DMS 273 treated with DMSO at 0.1 percent for 48 hours (cell line): ENCODE measurements around the gene SRSF11.
"Not testable (repeated sequence)": the region's sequence is repeated elsewhere in the genome, so short reads cannot be mapped to it uniquely, and the experiment has no call there.

ENCODE experiments used
- DNase-seq: peaks from one replicate; lab custom pipeline; 2025; lab: John Stamatoyannopoulos, UW

The SRSF11 gene

GRCh38 chr1:70221238-70222121, at the start of gene SRSF11:
SRSF11 (plus strand) TSS chr1:70221380; CDS start chr1:70221637, 257 bp downstream.
- DNase-seq, result peak; percentile 80

- no peak for DNase-seq
These were observed 49.7 kb upstream of the SRSF11 start for GRCh38 chr1:70171512-70171911.

GRCh38 chr1:70185181-70185580, 36.0 kb upstream of the SRSF11 start:
- DNase-seq, result not testable (repeated sequence)

- DNase-seq, result no peak
These were observed 32.7 kb upstream of the SRSF11 start for GRCh38 chr1:70188522-70188921.

DNA sequence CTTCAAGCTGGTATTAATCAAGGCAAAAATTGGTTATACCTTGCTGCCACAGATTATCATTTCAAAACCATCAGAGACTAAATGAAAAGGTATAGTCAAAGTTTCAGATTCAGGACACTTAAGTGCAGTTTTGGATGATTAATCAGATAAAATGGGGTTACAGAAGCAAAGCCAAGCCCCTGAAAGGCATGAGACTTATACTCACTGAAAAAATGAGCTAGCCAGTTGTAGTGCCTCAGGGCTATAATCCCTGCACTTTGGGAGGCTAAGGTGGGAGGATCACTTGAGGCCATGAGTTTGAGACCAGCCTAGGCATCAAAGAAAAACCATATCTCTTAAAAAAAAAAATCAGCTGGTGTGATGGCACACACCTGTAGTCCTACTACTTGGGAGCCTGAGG, 31.0 kb upstream of the SRSF11 start:
- no peak for DNase-seq

- not testable (repeated sequence) for DNase-seq
These were observed 28.7 kb upstream of the SRSF11 start for GRCh38 chr1:70192446-70192845.

DNA sequence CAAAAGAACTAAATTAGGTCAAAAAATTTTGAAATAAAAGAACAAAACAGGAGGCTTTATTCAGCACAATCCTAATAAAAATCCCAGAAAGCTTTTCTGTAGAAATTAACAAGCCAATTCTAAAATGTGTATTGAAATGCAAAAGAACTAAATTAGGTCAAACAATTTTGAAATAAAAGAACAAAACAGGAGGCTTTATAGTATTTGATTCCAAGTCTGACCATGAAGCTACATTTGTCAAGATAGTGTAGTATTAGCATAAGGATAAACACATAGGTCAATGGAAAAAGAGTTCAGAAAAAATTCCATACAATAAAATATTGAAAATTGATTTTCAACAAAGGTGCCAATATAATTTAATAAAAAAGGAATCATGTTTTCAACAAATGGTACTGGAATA, 26.6 kb upstream of the SRSF11 start:
- no peak for DNase-seq

DNA sequence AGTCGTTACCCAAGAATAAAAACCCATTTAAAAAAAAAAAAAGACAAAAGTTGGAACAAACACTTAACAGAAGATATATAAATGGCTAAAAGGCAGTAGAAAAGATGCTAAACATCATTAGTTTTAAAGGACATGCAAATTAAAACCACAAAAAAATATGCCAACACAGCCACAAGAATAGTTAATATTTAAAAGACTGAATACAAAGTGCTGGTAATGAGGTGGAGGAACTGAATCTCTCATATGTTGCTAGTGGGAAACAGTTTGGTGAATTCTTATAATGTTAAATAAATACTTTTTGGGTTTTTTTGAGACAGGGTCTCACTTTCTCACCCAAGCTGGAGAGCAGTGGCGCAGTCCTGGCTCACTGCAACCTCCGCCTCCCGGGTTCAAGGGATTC, 25.8 kb upstream of the SRSF11 start:
- DNase-seq, result no peak

GRCh38 chr1:70196333-70196732, 24.8 kb upstream of the SRSF11 start:
- DNase-seq, result no peak

DNA sequence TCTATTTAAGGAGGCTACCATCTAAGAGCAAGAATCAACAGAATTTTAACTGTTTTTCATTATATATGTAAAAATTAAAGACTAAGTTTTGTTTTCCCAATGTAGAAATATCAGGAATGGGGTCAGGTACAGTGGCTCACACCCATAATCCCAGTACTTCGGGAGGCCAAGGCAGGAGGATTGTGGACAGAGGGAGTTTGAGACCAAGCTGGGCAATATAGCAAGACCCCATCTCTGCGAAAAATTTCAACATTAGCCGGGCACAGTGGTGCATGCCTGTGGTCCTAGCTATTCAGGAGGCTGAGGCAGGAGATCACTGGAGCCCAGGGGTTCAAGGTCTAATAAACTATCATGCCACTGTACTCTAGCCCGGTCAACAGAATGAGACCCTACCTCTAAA, 21.1 kb upstream of the SRSF11 start:
- DNase-seq, result no peak

DNA sequence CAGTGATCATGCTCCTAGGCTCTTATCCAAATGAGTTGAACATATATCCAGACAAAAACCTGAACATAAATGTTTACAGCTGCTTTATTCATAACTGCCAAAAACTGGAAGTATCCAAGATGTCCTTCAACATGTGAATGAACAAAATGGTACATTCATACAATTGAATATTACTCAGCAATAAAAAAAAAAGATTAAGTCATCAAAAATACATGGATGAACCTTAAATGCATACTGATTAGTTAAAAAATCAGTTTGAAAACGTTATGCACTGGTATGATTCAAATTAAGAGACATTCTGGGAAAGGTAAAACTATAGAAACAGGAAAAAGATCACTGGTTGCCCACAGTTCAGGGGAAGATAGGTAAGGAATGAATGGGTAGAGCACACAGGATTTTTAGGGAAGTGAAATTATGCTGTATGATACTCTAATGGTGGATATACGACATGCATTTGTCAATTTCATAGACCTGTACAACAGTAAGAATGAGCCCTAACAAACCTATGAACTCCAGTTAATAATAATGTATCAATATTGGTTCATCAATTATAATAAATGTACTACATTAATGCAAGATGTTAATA, 18.9 kb upstream of the SRSF11 start:
- DNase-seq, result no peak

- no peak for DNase-seq
These were observed 17.0 kb upstream of the SRSF11 start for GRCh38 chr1:70204139-70204538.

GRCh38 chr1:70204600-70204999, 16.6 kb upstream of the SRSF11 start:
- DNase-seq, result no peak

DNA sequence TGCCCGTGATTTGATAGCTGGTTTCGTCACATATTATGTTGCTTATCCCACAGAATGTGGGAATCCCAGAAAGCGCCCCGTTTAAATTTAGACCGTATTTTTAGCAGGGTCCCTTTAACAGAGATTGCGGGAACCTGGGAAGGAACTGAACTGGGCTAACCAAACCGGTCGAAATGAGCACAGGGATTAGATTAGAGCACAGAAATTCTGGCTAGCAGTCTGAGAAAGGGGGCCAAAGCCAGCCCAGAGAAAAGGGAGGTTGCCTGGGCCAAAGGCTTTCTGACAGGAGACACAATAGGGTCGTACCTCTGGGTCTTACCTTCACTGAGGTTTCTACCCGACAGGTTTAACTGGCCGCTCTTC, 16.1 kb upstream of the SRSF11 start:
- no peak for DNase-seq

- DNase-seq, result peak; percentile 91
These were observed 15.6 kb upstream of the SRSF11 start, which contains the start of gene LRRC40 for GRCh38 chr1:70205434-70206118. LRRC40 (minus strand) TSS chr1:70205579; CDS start chr1:70205540, 39 bp downstream.

DNA sequence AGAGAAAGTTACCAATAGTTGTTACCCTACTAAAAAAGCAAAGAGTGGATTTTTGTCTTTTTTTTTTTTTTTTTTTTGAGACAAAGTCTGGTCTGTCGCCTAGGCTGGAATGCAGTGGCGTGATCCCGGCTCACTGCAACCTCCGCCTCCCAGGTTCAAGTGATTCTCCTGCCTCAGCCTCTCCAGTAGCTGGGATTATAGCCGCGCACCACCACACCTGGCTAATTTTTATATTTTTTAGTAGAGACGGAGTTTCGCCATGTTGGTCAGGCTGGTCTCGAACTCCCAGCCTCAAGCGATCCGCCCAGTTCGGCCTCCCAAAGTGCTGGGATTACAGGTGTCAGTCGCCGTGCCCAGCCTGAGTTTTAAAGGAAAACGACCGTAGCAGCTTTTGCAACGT, 14.3 kb upstream of the SRSF11 start:
- not testable (repeated sequence) for DNase-seq

GRCh38 chr1:70207492-70207891, 13.7 kb upstream of the SRSF11 start:
- DNase-seq, result no peak

DNA sequence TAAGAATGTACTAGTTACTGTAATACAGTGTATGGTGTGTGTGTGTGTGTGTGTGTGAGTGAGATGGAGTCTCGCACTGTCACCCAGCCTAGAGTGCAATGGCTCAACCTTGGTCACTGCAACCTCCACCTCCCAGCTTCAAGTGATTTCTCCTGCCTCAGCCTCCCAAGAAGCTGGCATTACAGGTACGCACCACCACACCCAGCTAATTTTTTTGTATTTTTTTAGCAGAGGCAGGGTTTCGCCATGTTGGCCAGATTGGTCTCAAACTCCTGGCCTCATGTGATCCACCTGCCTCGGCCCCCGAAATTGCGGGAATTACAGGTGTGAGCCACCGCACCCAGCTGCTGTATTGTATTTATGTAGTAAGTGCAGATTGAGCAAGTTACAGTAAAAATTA, 12.9 kb upstream of the SRSF11 start:
- no peak for DNase-seq

- DNase-seq, result no peak
These were observed 10.4 kb upstream of the SRSF11 start for GRCh38 chr1:70210820-70211219.

DNA sequence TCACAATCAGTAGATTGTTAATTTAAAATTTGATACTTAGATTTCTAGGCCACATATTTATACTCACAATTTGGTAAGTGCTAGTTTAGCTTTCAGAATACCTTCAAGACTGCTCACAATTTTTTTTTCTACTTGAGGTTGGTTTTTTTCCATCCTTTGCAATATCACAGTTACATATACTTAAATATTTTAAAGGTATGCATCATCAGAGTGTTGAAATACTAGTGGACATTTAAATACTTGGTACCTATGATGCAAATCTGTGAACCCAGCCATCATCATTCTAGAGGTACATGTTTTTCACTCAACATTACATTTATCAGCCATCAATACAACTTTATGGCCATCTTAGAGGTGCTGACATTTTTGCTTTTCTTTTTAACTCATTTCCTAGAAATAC, 9.6 kb upstream of the SRSF11 start:
- no peak for DNase-seq

DNA sequence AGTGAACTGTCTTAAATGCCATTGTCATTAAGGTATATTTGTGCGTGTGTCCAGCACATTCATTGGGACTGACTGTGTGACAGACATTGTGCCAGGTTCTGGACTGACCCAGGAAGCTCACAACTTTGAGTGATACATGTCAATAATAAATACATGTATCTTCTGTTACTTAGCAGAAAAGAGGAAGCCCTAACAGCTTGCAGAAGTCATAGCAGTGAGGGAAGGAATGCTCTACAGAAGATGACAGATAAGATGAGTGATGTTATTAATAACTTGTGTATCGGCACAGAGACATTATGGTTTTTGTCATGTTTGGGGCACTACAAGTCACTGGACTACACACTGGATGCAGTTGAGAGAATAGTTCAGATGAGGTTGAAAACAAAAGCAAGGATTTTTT, 1.2 kb upstream of the SRSF11 start:
- DNase-seq, result no peak

DNA sequence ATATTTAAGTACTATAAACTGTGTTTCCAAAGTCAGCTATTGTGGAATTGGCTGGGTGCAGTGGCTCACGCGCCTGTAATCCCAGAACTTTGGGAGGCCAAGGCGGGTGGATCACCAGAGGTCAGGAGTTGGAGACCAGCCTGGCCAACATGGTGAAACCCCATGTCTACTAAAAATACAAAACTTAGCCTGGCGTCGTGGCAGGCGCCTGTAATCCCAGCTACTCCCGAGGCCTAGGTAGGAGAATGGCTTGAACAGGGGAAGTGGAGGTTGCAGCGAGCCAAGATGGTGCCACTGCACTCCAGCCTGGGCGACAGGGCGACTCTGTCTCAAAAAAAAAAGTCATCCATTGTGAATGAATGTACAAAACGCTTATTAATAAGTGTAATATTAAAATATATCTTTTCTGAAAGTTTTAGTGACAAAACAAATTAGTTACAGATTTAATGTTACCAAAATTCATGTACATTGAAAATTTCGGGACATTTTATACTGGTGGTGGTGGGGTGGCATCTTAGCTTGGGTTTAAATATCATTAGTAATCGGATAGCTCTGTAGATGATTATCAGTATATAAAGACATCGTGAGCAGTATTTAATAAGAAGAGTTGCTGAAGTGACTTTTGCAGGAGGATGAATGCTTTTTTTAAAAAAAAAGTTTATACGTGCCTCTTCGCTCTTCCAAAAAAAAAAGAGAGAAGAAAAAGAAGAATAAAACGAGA, 503 bp upstream of the SRSF11 start:
- no peak for DNase-seq
